Fibroblast of lung (primary cell): ENCODE results near the gene CERCAM.

Source experiments
- EZH2 ChIP-seq: IDR thresholded peaks from 2 replicates; pipeline ENCODE4 v1.5.1; 2012; ENCODE audit warnings: low read length, control low read depth, mild to moderate bottlenecking; ENCODE audit errors: missing control alignments
- TF ChIP-seq, protein P1 (sequence below), 2 donors: IDR thresholded peaks in 1 of 2; conservative IDR thresholded peaks in 1 of 2; 1 replicate in 1 of 2; 2 replicates in 1 of 2; pipeline ENCODE4 v1.5.1; 2011 to 2012; ENCODE audit warnings: low read length in 2 of 2, control low read depth in 1 of 2, inconsistent platforms in 1 of 2, low read depth in 1 of 2, mild to moderate bottlenecking in 1 of 2

DNA sequence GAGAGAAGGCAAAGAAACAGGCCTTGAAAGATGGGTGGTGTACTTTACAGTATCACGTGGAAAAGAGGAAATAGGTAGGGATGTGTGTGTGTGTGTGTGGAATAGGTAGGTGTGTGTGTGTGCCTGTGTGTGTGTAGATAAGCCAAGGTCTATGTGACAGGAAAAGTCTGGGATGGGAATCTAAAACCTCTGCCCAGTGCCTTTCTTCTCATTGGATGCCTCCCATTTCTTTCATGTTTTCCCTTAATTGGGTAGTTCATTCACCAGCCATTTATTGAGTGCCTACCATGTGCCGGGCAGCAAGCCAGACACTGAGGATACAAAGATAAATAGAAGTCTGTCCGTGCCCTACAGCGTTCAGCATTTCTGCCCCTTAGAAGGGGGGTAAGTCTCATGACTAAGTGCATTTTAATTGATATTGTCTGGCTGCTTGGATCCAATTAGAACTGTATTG is 48.4 kb upstream of the CERCAM start:
- TF ChIP-seq, protein P1, sequence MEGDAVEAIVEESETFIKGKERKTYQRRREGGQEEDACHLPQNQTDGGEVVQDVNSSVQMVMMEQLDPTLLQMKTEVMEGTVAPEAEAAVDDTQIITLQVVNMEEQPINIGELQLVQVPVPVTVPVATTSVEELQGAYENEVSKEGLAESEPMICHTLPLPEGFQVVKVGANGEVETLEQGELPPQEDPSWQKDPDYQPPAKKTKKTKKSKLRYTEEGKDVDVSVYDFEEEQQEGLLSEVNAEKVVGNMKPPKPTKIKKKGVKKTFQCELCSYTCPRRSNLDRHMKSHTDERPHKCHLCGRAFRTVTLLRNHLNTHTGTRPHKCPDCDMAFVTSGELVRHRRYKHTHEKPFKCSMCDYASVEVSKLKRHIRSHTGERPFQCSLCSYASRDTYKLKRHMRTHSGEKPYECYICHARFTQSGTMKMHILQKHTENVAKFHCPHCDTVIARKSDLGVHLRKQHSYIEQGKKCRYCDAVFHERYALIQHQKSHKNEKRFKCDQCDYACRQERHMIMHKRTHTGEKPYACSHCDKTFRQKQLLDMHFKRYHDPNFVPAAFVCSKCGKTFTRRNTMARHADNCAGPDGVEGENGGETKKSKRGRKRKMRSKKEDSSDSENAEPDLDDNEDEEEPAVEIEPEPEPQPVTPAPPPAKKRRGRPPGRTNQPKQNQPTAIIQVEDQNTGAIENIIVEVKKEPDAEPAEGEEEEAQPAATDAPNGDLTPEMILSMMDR (conservative IDR thresholded peaks at IDR 0.05 in 1 of 2, IDR thresholded peaks at IDR 0.05 in 1 of 2; ENCODE audit: low read depth in 1 of 2, low read length in 2 of 2): no peak
- TF ChIP-seq EZH2: no peak
